HG03575 (cell line): ENCODE measurements around the gene PXDN.
"Not testable (repeated sequence)": the region's sequence is repeated elsewhere in the genome, so short reads cannot be mapped to it uniquely, and the experiment has no call there.

Experiments used
- ATAC-seq: cut with Tn5 transposase; IDR thresholded peaks from one replicate; pipeline ENCODE4 v1.9.1; 2021; ENCODE audit not compliant: unreplicated experiment, insufficient number of reproducible peaks, low FRiP score; ENCODE audit errors: extremely low read depth

Gene PXDN

GRCh38 chr2:1730015-1730927 lies 14.0 kb downstream of the PXDN start:
- no peak for ATAC-seq

GRCh38 chr2:1729242-1729641 lies 15.1 kb downstream of the PXDN start:
- ATAC-seq = no peak

- no peak for ATAC-seq
Measured at GRCh38 chr2:1728821-1729220, 15.5 kb downstream of the PXDN start.

- no peak for ATAC-seq
Measured at GRCh38 chr2:1727796-1728474, 16.4 kb downstream of the PXDN start.

- no peak for ATAC-seq
Measured at GRCh38 chr2:1727101-1727771, 17.1 kb downstream of the PXDN start.

- no peak for ATAC-seq
Measured at GRCh38 chr2:1726558-1726957, 17.8 kb downstream of the PXDN start.

- ATAC-seq = not testable (repeated sequence)
Measured at GRCh38 chr2:1724351-1724750, 20.0 kb downstream of the PXDN start.

- ATAC-seq = no peak
Measured at GRCh38 chr2:1723397-1724042, 20.8 kb downstream of the PXDN start.

- no peak for ATAC-seq
Measured at GRCh38 chr2:1722692-1723091, 21.6 kb downstream of the PXDN start.

- ATAC-seq = no peak
Measured at GRCh38 chr2:1721706-1722646, 22.3 kb downstream of the PXDN start.

GRCh38 chr2:1718339-1719220 lies 25.7 kb downstream of the PXDN start:
- no peak for ATAC-seq

GRCh38 chr2:1717113-1717512 lies 27.2 kb downstream of the PXDN start:
- no peak for ATAC-seq

GRCh38 chr2:1716441-1716840 lies 27.9 kb downstream of the PXDN start:
- no peak for ATAC-seq

- not testable (repeated sequence) for ATAC-seq
Measured at GRCh38 chr2:1716014-1716305, 28.4 kb downstream of the PXDN start.

GRCh38 chr2:1715184-1716013 lies 28.9 kb downstream of the PXDN start:
- ATAC-seq = no peak

- ATAC-seq = no peak
Measured at GRCh38 chr2:1714291-1715064, 29.8 kb downstream of the PXDN start.
